ENCODE measurements around the gene NECTIN1. TPM values are rescaled to one million over a fixed set of nuclear protein-coding genes. Genes with fewer than 3 reads are reported as not detected.

Gene NECTIN1
- total RNA-seq, 4 donors from 2014 or later = 112 to 176 (median 164) TPM

DNA sequence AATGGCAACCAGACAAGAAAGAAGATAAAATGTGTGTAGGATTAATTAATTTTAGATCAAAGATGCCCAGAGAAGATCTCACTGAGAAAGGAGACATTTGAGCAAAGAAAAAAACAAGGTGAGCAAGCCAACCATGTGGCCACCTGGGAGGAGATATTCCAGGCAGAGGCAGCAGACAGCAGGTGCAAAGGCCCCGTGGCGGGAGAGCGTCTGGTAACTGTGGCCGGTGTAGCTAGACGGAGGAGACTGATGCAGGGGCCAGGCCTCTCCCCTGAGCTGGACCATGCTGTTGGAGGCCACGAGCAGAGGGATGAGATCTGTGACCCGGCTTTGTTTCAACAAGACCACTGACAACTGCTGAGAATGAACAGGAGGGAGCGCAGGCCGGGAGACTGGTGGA is 23.6 kb downstream of the NECTIN1 start:
- no peaks in the 10 kb centered on the region for H3K9me3 ChIP-seq
- peaks cover 66% of the 10 kb centered on the region for H3K4me1 ChIP-seq
- TF ChIP-seq, protein P1, sequence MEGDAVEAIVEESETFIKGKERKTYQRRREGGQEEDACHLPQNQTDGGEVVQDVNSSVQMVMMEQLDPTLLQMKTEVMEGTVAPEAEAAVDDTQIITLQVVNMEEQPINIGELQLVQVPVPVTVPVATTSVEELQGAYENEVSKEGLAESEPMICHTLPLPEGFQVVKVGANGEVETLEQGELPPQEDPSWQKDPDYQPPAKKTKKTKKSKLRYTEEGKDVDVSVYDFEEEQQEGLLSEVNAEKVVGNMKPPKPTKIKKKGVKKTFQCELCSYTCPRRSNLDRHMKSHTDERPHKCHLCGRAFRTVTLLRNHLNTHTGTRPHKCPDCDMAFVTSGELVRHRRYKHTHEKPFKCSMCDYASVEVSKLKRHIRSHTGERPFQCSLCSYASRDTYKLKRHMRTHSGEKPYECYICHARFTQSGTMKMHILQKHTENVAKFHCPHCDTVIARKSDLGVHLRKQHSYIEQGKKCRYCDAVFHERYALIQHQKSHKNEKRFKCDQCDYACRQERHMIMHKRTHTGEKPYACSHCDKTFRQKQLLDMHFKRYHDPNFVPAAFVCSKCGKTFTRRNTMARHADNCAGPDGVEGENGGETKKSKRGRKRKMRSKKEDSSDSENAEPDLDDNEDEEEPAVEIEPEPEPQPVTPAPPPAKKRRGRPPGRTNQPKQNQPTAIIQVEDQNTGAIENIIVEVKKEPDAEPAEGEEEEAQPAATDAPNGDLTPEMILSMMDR (IDR thresholded peaks at IDR 0.05) = no peak
- TF ChIP-seq EP300 (IDR thresholded peaks at IDR 0.05) = no peak
- no peak for TF ChIP-seq POLR2AphosphoS5 (IDR thresholded peaks at IDR 0.05)
- no peak for TF ChIP-seq POLR2A (IDR thresholded peaks at IDR 0.05)
- no peak overlapping the region for H3K4me3 ChIP-seq
- H3K27me3 ChIP-seq = no peaks in the 10 kb centered on the region
- no peak overlapping the region for H3K27ac ChIP-seq
- WGBS = 96% methylated on average over 9 of the region's 9 CpGs
- DNase-seq (ENCODE audit: low spot score in 2 of 2) = no peak
- H3K36me3 ChIP-seq = peaks cover 7% of the 10 kb centered on the region

DNA sequence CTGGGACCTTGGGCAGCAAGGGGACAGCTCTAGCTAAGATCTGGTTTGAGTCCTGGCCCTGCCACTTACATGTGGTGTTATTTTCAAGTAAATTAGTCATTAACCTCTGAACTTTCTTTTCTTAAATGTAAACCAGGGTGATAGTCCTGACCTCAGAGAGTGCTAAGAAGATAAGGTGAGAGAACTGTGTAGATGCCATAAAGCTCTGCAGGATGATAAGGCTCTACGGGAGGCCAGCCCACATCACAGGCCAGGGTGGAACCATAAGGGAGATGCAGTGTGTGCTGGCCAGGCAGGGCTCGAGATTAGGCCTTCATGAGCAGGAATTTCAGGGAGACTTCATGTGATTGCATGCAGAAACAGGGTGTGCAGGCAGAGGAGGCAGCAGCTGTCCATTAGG is 24.2 kb downstream of the NECTIN1 start:
- Histone ChIP-seq H3K27ac (no peak overlapping the region), H3K27me3 (no peaks in the 10 kb centered on the region), H3K9me3 (no peaks in the 10 kb centered on the region), H3K36me3 (peaks cover 7% of the 10 kb centered on the region), H3K4me1 (peaks cover 66% of the 10 kb centered on the region), H3K4me3 (no peak overlapping the region)
- DNase-seq (ENCODE audit: low spot score in 2 of 2) = no peak
- TF ChIP-seq POLR2AphosphoS5 (IDR thresholded peaks at IDR 0.05) (no peak), POLR2A (IDR thresholded peaks at IDR 0.05) (no peak), EP300 (IDR thresholded peaks at IDR 0.05) (no peak)
- TF ChIP-seq, protein P1 (IDR thresholded peaks at IDR 0.05) = no peak
- 56% methylated on average over 2 of the region's 2 CpGs for WGBS

DNA sequence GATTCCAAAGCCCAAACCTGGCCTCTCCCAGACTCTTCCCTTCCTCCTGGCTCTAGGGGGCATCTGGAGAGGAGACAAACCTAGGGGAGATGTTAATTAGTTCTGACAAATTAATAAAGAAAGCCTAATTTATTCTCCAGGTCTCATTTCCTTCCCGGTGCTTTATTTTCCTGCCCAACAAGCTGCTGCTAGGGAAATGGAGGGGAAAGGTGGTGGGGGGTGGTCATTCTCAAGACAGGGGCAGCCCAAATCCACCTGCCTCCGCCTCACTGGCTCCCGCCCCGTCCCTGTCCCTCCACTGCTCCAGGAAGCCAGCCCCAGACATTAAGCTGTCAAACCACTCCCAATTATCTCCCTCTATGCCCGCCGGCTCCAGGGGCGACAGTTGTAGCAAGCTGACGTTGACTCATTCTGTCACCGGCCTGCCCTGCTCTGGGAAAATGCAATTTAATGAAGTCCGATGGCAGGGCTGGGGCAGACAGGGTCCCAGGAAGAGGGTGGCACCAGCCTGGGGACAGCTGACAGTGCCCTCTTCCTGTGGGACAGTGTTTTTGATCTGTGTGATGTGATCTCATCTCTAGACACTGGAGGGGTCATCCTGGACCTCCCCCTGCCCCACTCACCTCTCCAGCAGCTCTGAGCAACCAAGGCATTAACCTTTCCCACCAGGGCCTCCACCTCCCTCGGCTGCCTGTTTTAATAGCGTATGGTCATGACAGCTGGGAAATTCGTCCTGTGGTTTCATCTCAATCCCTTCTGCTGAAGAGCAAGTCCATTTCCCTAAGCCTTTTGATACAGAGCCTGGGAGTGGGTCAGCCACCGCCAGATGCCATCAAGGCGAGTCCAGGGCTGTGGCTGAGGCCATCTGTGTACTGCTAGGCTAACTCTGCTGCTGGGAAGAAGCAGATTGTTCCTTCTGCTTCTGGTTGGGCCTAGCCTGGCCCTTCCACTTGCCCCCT is 27.1 kb downstream of the NECTIN1 start:
- H3K36me3 ChIP-seq = peaks cover 7% of the 10 kb centered on the region
- no peak overlapping the region for H3K4me3 ChIP-seq
- no peaks in the 10 kb centered on the region for H3K9me3 ChIP-seq
- H3K27ac ChIP-seq = peak overlapping the region; percentile 91
- no peaks in the 10 kb centered on the region for H3K27me3 ChIP-seq
- peaks cover 81% of the 10 kb centered on the region for H3K4me1 ChIP-seq
- TF ChIP-seq, protein P1 (IDR thresholded peaks at IDR 0.05) = no peak
- no peak for DNase-seq (ENCODE audit: low spot score in 2 of 2)
- WGBS = 70% methylated on average over 14 of the region's 15 CpGs

DNA sequence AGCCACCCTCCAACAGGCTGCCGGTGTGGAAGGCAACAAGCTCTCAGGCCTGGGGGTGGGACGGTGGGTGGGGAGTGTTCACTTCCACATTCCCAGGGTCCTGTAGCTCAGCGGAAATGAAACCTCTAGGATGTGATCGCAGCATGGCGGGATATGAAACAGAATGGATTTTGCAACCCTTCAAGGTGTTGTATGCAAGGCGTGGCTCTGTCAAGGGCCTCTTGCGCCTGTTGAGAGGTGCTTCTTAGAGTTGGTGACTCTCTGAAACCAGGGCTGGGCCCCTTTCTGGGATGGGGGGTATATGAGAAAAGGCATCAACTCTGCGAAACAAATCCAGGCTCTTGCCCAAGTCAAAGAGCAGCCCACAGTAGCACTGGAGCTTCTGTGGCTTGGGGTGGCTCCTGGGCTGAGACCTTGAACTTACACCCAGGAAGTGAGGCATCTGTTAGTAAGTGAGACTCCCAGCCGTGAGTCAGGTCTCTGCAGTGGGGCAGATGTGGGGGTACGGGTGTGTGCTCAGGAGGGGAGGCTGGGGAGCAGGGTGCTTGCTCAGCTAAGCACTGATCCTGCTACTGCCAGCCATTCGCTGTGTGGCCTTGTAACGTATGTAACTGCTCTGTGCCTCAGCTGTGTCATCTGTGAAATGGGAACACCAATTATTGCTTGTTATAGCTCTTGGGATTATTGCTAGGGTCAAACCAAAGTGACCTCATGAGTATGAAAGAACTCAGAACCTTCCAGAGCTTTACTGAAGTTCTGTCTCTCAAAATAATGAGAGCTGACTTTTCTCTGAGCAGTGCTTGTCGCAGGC is 28.3 kb downstream of the NECTIN1 start:
- Histone ChIP-seq H3K27me3 (no peaks in the 10 kb centered on the region), H3K4me3 (no peak overlapping the region), H3K27ac (peak overlapping the region; percentile 91), H3K4me1 (peaks cover 82% of the 10 kb centered on the region), H3K36me3 (peaks cover 6% of the 10 kb centered on the region), H3K9me3 (no peaks in the 10 kb centered on the region)
- 84% methylated on average over 13 of the region's 13 CpGs for WGBS
- TF ChIP-seq POLR2AphosphoS5 (IDR thresholded peaks at IDR 0.05) (no peak), EP300 (IDR thresholded peaks at IDR 0.05) (no peak), POLR2A (IDR thresholded peaks at IDR 0.05) (no peak)
- TF ChIP-seq, protein P1 (IDR thresholded peaks at IDR 0.05) = no peak
- DNase-seq (ENCODE audit: low spot score in 2 of 2) = no peak

DNA sequence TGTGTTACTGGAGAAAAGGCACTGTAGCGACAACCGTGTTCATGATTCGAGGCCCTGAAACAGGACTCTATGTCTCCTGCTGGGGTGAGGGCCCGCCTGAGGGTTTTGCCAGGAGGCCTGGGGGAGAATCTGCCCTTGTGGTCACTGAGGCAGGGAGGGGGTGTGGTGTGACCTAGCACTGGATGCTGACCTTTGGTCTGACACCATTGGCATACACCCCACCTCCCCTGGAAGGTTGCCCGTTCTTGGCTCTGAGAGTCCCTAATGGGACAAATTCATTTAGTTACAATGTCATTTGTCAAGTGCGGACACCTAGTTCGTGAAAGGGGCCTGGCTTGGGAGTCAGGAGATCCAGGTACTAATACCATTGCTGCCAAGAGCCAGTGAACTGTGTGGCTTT is 29.0 kb downstream of the NECTIN1 start:
- Histone ChIP-seq H3K27ac (peak overlapping the region; percentile 91), H3K4me1 (peaks cover 87% of the 10 kb centered on the region), H3K36me3 (no peaks in the 10 kb centered on the region), H3K27me3 (no peaks in the 10 kb centered on the region), H3K9me3 (no peaks in the 10 kb centered on the region), H3K4me3 (no peak overlapping the region)
- WGBS = 76% methylated on average over 6 of the region's 7 CpGs
- DNase-seq (ENCODE audit: low spot score in 2 of 2) = no peak
- no peak for TF ChIP-seq EP300 (IDR thresholded peaks at IDR 0.05)
- TF ChIP-seq POLR2AphosphoS5 (IDR thresholded peaks at IDR 0.05) = no peak
- TF ChIP-seq, protein P1 (IDR thresholded peaks at IDR 0.05) = no peak
- no peak for TF ChIP-seq POLR2A (IDR thresholded peaks at IDR 0.05)
